GM19395 (cell line): Measurements from ENCODE around the gene DAAM1.

Experiments
- ATAC-seq: cut with Tn5 transposase; IDR thresholded peaks from one replicate; pipeline ENCODE4 v1.9.1; 2021; ENCODE audit warnings: mild to moderate bottlenecking, moderate library complexity; ENCODE audit not compliant: unreplicated experiment

DAAM1 gene

DNA sequence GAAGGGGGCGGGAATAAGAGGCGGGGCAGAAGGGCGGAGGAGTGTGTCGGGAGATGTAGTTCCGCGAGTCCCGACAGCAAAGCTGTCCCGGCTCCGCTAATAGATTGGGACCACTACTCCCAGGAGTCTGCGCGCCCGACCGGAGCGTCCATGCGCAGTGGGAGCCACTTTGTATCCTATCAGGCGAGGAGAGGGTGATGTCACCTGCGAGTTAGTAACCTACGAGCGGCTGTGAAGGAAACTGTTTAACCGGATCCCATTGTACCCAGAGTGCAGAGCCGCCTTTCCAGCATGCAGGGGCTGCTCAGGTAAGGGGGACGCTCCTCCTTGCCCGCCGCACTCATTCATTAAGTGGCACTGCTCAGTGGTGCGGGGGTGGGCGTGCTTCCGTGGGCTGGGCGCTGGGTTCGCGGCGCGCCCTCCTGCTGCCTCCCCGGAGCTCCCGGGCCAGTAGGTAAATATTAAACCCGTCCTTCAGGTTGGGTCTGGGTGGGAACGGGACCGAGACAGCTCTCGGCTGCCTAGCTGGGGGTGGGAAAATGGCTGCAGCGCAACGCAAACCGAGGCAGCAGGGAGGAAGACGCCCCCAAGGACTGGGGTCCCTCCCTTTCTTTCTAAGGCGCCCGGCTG lies at the start of gene DAAM1:
DAAM1 (plus strand) TSS at position 207 of the 630 bp plus-strand sequence. CDS start 74,811 bp downstream, outside the sequence.
- peak; percentile 87 for ATAC-seq

DNA sequence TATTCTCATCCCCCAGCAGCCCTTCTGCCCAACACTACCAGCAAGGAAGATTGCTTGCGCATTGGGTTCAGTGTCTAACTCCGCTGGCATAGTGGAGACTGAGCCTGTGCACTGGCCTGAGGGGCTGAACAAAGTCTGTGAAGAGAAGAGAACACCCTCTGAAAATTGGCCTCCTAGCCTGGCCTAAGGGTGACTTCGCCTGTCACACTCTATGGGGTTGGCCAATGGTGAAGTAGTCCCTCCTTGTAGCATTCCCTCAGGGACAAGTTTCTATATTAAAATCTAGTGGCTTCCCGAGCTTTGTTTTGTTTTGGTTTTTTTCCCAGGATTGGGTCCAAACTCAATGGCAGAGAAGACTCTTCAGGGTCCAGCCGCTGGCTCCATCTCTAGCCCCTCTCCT lies 49.1 kb upstream of the DAAM1 start:
- no peak for ATAC-seq

DNA sequence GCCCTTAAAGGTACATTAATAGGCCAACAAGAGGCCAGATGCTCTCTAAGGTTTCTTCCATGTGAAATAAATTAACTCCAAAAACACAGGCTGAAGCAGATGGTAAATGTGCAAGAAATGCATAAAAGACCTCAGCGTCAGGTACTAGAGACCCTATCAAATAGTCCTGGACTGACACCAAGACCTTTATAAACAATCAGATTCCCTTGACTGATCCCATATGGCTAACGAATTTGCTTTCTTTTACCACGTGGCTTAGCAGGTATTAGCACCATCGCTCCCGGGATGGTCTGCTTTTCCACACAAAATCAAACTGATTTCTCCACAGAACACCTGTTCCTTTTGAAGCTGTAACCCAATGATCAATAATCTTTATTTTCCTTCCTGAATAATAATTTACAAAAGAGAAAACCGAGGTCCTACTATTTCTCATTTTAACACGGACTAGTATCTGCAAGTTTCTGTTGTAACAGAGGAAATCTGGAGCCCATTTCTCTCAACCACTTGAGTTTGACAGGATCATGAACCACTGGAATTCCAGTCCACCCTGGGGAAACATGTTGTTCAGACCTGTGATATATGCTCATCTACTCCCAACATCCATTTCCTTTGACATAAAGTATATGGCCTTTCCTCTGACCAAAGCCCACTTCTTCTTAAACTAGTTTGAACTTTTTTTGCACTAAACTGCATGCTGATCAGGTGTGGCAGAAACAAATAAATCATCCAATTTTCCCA lies 48.2 kb upstream of the DAAM1 start:
- ATAC-seq: no peak

DNA sequence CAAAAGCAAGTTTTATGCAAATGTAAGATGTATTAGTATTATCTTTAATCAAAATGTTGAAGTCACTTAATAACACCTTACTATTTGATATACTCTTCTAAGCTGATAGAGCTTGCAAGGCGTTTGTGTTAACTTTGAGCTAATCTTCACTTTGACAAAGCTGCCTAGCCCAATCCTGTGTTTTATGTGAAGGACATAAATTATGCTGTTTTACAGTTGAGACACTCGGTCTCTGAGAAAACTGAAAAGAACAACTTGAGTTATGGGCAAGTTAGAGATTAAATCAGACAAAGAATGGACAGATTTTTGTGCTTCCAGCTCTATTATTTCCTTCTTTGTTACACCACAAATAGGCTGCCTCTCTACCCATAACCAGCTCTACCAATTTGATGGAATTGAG lies 42.0 kb upstream of the DAAM1 start:
- ATAC-seq: no peak

DNA sequence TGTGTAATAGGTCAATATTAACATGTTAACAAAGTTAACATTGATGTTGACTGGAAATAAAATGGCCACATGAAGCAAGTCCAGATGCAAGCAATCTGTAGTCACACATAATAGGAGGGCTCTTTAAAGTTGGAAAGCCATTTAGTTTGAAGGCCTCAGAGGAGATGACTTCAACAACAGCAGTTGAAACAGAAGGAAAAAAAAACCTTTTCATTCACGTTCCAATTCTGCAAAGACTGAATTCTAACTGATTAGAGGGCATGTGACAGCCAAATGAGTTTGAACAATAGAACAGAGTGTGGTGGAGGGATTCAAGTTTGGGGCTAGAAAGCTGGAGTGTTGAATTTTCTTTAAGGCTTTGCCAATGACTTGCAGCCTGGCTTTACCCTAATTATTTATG lies 41.5 kb upstream of the DAAM1 start:
- ATAC-seq: no peak

DNA sequence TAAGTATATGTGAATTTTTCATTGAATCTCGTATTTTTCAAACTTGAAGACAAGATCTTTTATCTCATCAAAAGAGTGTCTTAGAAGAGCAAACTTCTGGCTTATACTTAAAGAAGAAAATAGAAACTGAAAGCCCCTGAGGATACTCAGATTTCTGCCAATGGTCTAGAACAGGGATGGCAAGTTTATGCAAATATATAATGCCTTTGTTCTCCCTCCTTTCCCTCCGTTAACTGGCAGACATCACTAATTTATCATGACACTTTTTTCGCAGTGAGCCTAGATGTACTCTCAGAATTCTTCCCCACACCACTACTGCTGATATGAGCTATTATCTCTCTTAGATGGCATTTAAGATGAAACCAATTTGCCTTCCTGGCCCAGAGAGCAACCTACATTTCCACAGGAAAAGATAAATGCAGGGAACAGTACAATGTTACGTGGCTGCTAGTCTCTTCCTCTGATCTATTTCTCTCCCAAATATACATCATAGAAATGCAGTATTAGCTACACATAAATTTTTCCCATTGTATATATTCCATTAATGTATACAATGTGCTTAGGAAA lies 40.0 kb upstream of the DAAM1 start:
- ATAC-seq: peak; percentile 49

DNA sequence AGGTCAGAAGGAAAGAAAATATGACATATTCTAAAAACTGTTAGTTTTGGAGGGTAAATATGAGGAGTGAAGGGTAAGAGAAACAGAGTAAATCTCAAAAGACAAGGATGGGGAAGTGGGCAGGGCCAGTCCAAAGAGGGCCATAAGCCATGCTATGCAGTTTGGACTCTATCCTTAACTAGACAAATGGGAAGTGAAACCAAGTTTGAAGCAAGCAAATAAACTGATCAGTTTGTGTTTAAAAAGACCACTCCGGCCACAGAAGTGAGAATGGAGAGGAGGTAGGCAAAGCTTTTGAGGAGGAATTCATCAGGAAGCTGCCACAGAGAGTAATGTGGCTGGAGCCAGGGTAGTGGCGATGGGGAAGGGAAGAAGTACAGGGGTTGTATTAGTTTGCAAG lies 37.5 kb upstream of the DAAM1 start:
- ATAC-seq: peak; percentile 81

DNA sequence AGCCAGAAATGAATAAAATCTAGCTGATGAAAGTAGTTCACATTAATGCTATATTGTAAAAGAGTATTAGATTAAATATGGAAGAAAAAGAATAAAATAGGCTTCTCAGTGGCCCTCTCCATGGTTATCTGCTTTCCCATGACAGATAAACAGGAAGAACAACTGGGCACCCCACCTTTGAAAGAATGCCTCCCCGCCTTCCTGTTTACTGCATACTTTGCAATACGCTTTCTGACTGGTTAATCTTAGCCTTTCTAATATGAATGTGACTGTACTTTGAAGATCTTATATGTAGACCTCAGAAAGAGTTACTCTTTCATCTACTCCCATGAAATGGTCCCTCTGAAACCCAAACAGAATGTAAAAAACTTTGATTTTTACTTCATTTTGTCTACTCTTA lies 34.1 kb upstream of the DAAM1 start:
- ATAC-seq: no peak

DNA sequence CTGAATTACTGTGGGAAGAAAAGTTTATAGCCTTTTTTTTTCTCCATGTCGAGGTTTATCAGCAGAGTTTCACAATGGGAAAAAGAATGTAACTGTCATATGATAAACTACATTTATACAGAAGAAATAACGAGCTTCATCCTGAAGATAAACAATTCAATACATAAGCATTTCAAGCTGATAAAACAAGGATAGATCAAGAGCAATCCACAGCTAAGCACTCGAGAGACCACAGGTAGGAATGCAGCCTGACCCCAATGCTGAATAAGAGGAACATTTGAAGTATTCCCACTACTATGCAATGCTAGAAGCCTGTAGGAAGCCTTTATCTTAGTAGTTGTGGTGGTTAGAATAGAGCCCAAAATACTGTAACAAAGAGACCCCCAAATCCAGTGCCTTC lies 32.6 kb upstream of the DAAM1 start:
- no peak for ATAC-seq

DNA sequence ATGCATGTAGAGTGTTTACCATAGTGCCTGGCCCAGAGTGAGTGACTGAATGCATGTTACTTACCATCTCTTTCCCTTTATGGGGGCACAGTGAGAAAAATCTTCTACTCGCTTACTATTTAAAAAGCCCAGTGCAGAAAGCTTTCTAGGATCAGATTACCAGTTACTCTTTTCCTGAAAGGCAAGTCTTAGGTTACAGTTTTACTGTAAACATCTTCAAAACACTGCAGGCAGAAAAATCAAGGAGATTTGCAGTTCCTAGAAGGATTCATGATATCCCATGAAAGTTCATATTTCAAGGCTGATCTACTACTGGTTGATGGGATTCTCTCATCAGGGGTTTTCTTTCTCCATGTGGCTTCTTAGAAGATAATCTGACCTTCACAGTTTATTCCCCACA lies 29.3 kb upstream of the DAAM1 start:
- no peak for ATAC-seq

DNA sequence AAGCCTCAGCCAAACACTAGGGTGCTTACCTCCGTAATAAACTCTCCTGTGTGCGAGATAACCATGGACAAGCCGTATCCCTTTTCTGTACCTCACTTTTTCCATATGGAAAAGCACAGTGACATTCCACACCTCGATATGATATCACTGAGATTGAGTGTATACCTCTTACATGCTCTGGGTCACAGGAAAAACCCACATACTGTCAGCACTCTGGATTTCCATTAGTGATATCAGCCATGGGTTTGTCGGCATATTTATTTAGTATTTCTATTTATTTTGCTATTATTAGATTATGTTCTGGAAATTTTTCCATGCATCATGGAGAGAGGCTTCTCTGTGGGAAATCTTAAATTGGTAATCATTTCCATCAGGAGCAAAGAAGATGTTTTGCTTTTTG lies 28.0 kb upstream of the DAAM1 start:
- ATAC-seq: no peak

DNA sequence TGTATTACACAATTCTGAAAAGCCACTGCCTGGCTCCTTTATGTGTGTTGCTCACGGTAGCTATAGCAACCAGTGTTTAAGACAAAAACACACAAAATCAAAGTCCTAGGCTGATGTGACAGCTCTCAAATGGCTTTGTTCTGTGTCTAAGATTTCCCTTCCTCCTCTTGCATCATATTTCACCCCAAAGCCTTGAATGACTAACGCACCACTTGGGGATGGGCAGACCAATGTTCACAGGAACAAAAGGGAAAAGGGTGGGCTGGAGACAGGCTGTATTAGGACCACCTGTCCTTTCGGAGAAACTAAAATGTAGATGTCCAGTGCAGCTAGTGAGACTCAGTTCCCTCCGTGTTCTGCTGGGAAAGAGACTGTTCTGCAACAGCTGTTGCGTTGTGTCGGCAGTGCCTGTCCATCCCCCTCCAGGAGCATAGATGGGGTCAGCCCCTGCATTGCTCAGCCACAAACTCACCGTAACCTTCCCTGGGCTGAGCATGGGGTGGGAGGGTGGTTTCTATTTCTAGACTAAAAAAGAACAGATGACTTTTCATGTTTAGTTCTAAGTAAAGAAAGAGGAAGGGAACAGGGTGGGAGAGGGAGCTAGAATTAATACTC lies 26.8 kb upstream of the DAAM1 start:
- ATAC-seq: no peak

DNA sequence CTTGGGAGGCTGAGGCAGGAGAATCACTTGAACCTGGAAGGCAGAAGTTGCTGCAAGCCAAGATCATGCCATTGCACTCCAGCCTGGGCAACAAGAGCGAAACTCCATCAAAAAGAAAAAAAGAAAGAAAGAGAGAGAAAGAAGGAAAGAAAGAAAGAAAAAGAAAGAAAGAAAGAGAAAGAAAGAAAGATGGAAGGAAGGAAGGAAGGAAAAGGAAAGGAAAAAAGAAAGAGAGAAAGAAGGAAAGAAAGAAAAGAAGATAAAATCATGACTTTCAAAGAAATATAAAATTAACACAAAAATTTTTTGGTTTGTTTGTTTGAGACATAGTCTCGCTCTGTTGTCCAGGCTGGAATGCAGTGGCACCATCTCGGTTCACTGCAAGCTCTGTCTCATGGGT lies 22.2 kb upstream of the DAAM1 start:
- ATAC-seq: no peak

DNA sequence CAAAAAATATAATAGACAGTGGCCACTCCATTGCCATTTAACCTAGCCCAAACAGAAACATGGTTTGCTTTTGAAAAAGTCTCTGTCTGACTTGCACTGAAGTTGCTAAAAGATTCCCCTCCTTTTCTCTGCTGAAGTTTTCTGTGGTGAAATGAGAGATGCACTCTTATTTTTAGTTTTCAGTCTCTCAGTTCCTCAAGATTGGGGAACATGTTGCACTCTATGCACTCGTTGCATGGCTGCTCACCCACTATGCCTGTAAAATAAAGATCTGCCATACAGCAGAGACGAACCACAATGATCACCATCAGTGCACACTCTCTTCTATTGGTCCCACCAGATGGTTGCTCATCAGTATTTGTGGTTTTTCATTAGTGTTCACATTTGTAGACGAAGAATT lies 13.1 kb upstream of the DAAM1 start:
- ATAC-seq: peak; percentile 98

DNA sequence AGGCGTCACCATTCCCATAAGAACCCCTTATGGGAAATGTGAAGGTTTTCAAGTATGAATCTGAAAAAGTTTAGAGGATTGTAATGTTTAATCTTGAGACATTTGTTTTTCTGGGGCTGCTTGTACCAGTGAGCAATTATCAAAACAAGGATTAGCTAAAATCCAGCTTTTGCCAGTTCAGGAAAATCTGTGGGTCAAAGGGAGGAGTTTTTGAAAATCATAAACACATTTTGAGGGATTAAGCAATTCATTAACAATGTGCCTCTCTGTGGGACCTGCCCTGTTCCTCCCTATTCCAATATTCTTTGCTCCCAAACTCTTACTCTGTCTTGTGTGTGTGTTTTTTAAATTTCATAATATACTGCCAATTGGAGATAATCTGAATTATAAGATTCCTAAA lies 11.7 kb upstream of the DAAM1 start:
- no peak for ATAC-seq

DNA sequence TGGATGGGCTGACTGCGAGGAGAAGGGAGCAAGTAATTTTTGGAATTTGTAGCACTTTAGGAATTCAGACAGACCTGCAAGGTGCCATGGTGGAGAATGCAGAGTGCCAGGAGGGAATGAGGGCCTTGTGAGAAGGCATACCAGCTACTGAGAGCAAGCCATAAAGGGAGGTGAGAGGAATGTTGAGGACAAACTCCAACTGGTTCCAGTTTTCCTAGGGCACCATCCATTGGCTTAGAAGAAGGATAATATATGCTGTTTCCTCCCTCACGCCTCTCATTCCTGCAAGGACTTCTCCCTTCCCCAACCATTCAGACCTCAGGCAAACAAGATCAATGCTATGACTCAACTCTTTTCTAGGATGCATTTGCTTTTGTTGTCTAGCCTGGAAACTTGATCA lies 11.2 kb upstream of the DAAM1 start:
- no peak for ATAC-seq

DNA sequence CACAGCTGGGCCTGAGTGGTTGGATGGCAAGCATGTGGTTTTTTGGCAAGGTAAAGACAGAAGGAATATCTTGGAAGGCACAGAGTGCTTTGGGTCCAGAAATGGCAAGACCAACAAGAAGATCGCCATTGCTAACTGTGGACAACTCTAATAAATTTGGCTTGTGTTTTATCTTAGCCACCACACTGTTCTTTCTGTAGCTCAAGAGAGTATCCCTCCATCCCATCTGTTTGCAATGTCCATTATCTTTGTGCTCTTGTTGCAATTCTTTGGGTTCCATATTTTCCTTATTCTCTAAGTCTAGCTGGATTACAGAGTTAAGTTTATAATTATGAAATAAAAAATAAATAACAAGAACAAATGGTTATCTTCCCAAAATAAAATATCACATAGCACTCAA lies 6.7 kb upstream of the DAAM1 start:
- ATAC-seq: no peak

DNA sequence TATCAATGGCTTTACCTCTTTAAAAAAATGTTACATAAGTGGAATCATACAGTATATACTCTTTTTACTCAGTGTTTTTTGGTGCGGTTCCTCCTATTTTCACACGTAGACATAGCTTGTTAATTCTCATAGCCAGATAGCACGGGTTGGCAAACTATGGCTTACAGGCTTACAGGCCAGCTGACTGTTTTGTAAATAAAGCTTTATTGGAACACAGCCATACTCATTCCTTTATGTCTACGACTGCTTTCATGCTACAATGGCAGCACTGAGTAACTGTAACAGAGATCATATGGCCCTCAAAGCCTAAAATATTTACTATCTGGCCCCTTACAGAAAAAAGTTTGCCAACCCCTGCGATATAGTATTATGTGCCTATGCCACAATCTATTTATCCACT lies 5.8 kb upstream of the DAAM1 start:
- no peak for ATAC-seq

DNA sequence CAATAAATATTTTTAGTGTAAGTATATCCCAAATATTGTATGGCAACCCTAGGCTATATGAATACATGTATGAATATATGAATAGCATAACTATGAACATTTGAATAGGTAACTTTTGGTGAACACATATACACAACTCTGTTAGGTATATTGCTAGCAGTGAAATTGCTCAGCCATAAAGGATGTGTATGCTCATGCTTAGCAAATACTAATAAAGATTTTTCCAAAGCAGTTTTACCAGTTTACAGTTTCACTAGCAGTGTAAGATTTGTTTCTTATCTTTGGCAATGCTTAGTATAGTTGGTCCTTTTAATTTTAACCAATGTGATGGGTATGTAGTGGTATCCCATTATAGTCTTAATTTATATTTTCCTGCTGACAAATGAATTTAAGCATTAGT lies 5.3 kb upstream of the DAAM1 start:
- no peak for ATAC-seq

DNA sequence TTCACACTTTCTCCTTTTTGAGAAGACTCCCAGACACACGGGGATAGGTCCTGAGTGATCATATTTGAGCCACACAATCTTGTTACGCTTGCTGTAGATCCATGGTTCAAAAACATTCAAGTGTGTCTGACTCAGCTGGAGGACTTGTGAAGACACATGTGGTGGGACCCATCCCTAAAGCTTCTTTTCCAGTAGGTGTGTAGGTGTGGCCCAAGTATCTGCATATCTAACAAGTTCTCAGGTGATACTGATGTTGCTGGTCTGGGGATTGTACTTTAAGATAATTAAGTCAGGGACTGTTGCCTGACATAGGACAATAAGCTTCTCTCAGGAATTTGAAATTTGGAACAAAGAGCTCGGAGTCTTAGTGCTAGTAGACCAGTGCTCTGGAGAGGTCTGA lies 4.1 kb upstream of the DAAM1 start:
- no peak for ATAC-seq

DNA sequence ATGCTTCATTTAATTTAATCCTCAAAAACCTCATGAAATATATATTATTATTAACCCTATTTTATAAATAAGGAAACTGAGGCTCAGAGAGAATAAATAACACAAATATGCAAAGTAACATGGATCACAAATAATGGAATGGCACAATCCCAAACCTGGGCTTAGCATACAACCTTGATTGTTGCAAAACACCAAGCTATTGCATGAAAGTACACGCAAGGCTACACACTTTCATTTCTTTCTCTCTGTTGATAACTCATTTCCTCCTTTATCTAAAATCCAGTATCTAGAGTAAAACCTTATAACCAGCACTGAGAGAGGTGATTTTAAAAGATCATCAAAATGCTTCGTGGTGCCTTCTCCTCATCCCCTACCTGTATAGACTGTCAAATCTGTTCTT lies 2.8 kb upstream of the DAAM1 start:
- ATAC-seq: no peak

DNA sequence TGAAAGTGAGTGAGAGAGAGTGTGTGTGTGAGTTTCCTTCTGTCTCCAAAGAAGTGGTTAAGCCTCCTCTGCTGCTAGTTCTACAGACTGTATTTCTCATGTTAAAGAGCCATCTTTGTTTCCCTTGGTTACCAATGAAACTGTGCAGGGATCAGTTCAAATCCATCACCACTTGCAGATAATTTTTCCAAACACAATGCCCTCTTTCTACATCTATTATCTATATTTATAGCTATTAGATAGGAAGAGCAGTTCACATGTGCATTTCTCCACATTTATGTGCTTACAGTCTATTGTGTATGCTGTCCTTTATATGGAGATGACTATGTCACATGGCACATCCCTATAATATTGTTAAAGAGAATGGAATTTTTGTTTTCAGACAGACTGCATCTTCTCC lies 2.2 kb upstream of the DAAM1 start:
- no peak for ATAC-seq
